ENCODE measurements around the gene CZIB.
"Not testable (repeated sequence)": the region's sequence is repeated elsewhere in the genome, so short reads cannot be mapped to it uniquely, and the experiment has no call there.

The CZIB gene

GRCh38 chr1:53238197-53239155 lies 18.0 kb upstream of the CZIB start, which contains the start of gene MAGOH:
TSS of gene MAGOH (minus strand) at chr1:53238518. CDS start at chr1:53238448, 70 bp downstream.
- FAIRE-seq (peak; percentile 80), DNase-seq (ENCODE audit: low spot score) (peak; percentile 86)

- DNase-seq (ENCODE audit: low spot score) (no peak), FAIRE-seq (no peak)
Measured at GRCh38 chr1:53237638-53238037, 17.2 kb upstream of the CZIB start.

- FAIRE-seq (no peak), DNase-seq (ENCODE audit: low spot score) (no peak)
Measured at GRCh38 chr1:53220962-53221286, 490 bp upstream of the CZIB start.

GRCh38 chr1:53219711-53220110 lies 723 bp downstream of the CZIB start:
- no peak for DNase-seq (ENCODE audit: low spot score)
- no peak for FAIRE-seq

- FAIRE-seq (no peak), DNase-seq (ENCODE audit: low spot score) (no peak)
Measured at GRCh38 chr1:53218201-53218600, 2.2 kb downstream of the CZIB start.

- DNase-seq (ENCODE audit: low spot score), result no peak
- no peak for FAIRE-seq
Measured at GRCh38 chr1:53214376-53214940, 6.0 kb downstream of the CZIB start.

GRCh38 chr1:53210954-53211353 lies 9.5 kb downstream of the CZIB start:
- FAIRE-seq (no peak), DNase-seq (ENCODE audit: low spot score) (no peak)

- DNase-seq (ENCODE audit: low spot score) (no peak), FAIRE-seq (no peak)
Measured at GRCh38 chr1:53210352-53210751, 10.1 kb downstream of the CZIB start.

GRCh38 chr1:53207726-53208125 lies 12.7 kb downstream of the CZIB start:
- FAIRE-seq, result no peak
- no peak for DNase-seq (ENCODE audit: low spot score)

GRCh38 chr1:53206735-53207379 lies 13.6 kb downstream of the CZIB start:
- DNase-seq (ENCODE audit: low spot score) (no peak), FAIRE-seq (no peak)

GRCh38 chr1:53206083-53206685 lies 14.2 kb downstream of the CZIB start:
- FAIRE-seq; DNase-seq (ENCODE audit: low spot score): not testable (repeated sequence)

GRCh38 chr1:53205496-53205895 lies 14.9 kb downstream of the CZIB start:
- not testable (repeated sequence) for FAIRE-seq; DNase-seq (ENCODE audit: low spot score)

GRCh38 chr1:53203466-53203865 lies 17.0 kb downstream of the CZIB start:
- DNase-seq (ENCODE audit: low spot score) (no peak), FAIRE-seq (no peak)

- DNase-seq (ENCODE audit: low spot score), result no peak
- FAIRE-seq, result no peak
Measured at GRCh38 chr1:53198241-53198651, 22.2 kb downstream of the CZIB start.

- DNase-seq (ENCODE audit: low spot score), result no peak
Measured at GRCh38 chr1:53197291-53198200, 22.9 kb downstream of the CZIB start.

GRCh38 chr1:53196485-53197290 lies 23.7 kb downstream of the CZIB start, which contains the start of gene CPT2:
TSS of gene CPT2 (plus strand) at chr1:53196824. CDS start at chr1:53196944, 120 bp downstream.
- FAIRE-seq (peak; percentile 65), DNase-seq (ENCODE audit: low spot score) (peak; percentile 85)

More at GRCh38 chr1:53197291-53198200, 22.9 kb downstream of the CZIB start:
- no peak for FAIRE-seq

GRCh38 chr1:53196017-53196484 lies 24.4 kb downstream of the CZIB start:
- no peak for FAIRE-seq
- DNase-seq (ENCODE audit: low spot score), result peak; percentile 11

GRCh38 chr1:53195246-53196016 lies 25.0 kb downstream of the CZIB start:
- FAIRE-seq (no peak), DNase-seq (ENCODE audit: low spot score) (no peak)

- no peak for DNase-seq (ENCODE audit: low spot score)
- FAIRE-seq, result no peak
Measured at GRCh38 chr1:53190210-53190611, 30.2 kb downstream of the CZIB start.

Data from RCC 7860 (cell line).